HL-60 (cell line): ENCODE results near the gene PLPPR1.

Source experiments
- DNase-seq, 2 experiments: peaks; one replicate each; pipeline ENCODE4 v3.0.0-alpha.2; 2010 to 2020; ENCODE audit warnings: low read depth in 1 of 2, low spot score in 1 of 2
- H3K27ac ChIP-seq: fragments of 250-450 bp; sonication (Bioruptor Pico); replicated peaks from 2 replicates; pipeline ENCODE4 v1.5.1; 2020; ENCODE audit warnings: mild to moderate bottlenecking, moderate library complexity
- H3K27me3 ChIP-seq: fragments of 250-450 bp; sonication (Bioruptor Pico); 2 replicates; pipeline ENCODE4 v1.5.1; 2021; ENCODE audit warnings: mild to moderate bottlenecking, moderate library complexity; ENCODE audit not compliant: insufficient read depth, poor library complexity, severe bottlenecking
- H3K4me3 ChIP-seq: replicated peaks from 2 replicates; pipeline ENCODE4 v1.5.1; 2011; ENCODE audit warnings: mild to moderate bottlenecking, control low read depth, low read length; ENCODE audit not compliant: insufficient read depth
- GABPA ChIP-seq: IDR thresholded peaks from 2 replicates; pipeline ENCODE4 v1.6.1; 2012; ENCODE audit warnings: low read depth
- POLR2AphosphoS5 ChIP-seq: IDR thresholded peaks from 2 replicates; pipeline ENCODE4 v1.6.1; 2012; ENCODE audit warnings: low read depth
- SPI1 ChIP-seq: IDR thresholded peaks from 2 replicates; pipeline ENCODE4 v1.6.1; 2012; ENCODE audit warnings: low read depth, mild to moderate bottlenecking, borderline replicate concordance
- TF ChIP-seq, protein P1 (sequence below): IDR thresholded peaks from one replicate; pipeline ENCODE4 v1.5.1; 2011; ENCODE audit warnings: low read length, control low read depth, inconsistent platforms; ENCODE audit not compliant: insufficient read depth
- TF ChIP-seq, protein P2 (sequence below): IDR thresholded peaks from 2 replicates; pipeline ENCODE4 v1.6.1; 2012; ENCODE audit warnings: low read depth; ENCODE audit not compliant: insufficient replicate concordance

PLPPR1 gene

DNA sequence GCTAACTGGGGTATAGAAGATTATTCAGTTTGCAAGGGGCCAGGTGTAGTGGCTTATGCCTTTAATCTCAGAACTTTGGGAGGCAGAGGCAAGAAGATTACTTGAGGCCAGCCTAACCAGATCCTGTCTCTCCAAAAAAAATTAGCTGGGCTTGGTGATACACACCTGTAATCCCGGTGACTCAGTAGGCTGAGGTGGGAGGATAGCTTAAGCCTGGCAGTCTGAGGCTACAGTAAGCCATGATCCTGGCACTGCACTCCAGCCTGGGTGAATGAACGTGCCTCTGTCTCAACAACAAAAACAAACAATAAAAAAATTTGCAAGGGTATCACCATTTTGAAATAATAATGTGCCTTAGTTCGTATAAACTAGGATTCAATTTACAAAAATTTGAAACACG, 305.0 kb downstream of the PLPPR1 start:
- no peak overlapping the region for H3K4me3 ChIP-seq
- DNase-seq = no peak
- no peaks in the 10 kb centered on the region for H3K27me3 ChIP-seq
- H3K27ac ChIP-seq = no peak overlapping the region
- TF ChIP-seq, protein P1, sequence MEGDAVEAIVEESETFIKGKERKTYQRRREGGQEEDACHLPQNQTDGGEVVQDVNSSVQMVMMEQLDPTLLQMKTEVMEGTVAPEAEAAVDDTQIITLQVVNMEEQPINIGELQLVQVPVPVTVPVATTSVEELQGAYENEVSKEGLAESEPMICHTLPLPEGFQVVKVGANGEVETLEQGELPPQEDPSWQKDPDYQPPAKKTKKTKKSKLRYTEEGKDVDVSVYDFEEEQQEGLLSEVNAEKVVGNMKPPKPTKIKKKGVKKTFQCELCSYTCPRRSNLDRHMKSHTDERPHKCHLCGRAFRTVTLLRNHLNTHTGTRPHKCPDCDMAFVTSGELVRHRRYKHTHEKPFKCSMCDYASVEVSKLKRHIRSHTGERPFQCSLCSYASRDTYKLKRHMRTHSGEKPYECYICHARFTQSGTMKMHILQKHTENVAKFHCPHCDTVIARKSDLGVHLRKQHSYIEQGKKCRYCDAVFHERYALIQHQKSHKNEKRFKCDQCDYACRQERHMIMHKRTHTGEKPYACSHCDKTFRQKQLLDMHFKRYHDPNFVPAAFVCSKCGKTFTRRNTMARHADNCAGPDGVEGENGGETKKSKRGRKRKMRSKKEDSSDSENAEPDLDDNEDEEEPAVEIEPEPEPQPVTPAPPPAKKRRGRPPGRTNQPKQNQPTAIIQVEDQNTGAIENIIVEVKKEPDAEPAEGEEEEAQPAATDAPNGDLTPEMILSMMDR = no peak
- TF ChIP-seq GABPA = no peak
- TF ChIP-seq SPI1 = no peak
- TF ChIP-seq, protein P2, sequence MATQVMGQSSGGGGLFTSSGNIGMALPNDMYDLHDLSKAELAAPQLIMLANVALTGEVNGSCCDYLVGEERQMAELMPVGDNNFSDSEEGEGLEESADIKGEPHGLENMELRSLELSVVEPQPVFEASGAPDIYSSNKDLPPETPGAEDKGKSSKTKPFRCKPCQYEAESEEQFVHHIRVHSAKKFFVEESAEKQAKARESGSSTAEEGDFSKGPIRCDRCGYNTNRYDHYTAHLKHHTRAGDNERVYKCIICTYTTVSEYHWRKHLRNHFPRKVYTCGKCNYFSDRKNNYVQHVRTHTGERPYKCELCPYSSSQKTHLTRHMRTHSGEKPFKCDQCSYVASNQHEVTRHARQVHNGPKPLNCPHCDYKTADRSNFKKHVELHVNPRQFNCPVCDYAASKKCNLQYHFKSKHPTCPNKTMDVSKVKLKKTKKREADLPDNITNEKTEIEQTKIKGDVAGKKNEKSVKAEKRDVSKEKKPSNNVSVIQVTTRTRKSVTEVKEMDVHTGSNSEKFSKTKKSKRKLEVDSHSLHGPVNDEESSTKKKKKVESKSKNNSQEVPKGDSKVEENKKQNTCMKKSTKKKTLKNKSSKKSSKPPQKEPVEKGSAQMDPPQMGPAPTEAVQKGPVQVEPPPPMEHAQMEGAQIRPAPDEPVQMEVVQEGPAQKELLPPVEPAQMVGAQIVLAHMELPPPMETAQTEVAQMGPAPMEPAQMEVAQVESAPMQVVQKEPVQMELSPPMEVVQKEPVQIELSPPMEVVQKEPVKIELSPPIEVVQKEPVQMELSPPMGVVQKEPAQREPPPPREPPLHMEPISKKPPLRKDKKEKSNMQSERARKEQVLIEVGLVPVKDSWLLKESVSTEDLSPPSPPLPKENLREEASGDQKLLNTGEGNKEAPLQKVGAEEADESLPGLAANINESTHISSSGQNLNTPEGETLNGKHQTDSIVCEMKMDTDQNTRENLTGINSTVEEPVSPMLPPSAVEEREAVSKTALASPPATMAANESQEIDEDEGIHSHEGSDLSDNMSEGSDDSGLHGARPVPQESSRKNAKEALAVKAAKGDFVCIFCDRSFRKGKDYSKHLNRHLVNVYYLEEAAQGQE = no peak
- no peak for TF ChIP-seq POLR2AphosphoS5

DNA sequence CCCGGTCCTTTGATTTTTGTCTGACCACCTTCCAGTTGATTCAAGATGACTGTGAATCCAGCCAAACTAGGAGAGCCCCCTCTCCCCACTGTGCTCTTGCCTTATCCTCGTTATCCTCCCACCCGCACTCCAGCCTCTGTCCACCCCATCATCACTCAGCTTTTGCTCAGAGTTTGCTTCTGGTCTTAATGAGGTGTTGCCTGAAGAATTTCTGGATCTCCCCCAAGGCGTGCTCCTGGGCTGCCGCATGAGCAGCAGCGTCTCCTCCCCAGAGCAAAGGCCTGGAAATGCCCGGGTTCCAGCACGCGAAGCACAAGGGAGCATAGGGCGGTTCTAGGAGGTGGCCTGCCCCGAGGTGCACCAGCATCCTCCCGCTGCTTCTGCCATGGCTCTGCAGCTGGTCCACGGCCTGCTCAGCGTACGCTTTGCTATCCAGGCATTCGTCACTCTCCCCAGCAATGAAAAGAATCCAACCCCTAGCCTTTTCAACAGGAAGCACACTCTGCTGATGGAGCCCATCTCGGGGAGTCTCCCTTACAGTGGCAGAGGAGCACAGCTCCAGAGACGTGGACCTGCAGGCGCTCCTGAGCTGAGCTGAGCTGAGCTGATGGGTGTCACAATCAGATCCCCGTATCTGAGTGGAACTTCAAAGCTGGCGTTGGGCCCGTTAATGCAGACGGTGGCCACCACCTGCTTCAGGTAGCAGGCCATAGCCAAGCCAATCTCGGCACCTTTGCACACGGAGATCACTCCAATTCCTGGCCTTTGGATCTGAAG, 305.6 kb downstream of the PLPPR1 start:
- no peak overlapping the region for H3K4me3 ChIP-seq
- DNase-seq = no peak
- H3K27ac ChIP-seq = no peak overlapping the region
- H3K27me3 ChIP-seq = no peaks in the 10 kb centered on the region
- TF ChIP-seq GABPA (no peak), SPI1 (no peak), POLR2AphosphoS5 (no peak)
- TF ChIP-seq, protein P1 = no peak
- TF ChIP-seq, protein P2 = no peak

DNA sequence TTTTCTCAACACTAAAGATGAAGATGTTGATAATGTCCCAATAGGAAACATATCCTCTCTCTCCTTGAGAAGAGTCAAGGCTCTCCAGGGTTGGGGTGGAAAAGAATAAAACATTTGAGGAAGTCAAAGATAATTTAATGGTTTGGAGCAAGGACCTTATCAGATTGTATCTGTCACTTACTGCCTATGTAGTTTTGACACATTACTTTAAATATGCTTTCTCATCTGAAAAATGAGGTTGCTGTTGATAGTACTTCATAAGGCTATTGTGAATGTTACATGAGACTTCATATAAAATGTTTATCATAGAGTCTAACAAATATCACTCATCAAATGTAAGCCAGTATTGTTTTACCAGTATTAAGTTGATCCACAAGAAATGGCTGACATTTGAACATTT, 307.6 kb downstream of the PLPPR1 start:
- Histone ChIP-seq H3K27me3 (no peaks in the 10 kb centered on the region), H3K27ac (no peak overlapping the region), H3K4me3 (no peak overlapping the region)
- TF ChIP-seq, protein P1 = no peak
- no peak for TF ChIP-seq GABPA
- TF ChIP-seq SPI1 = no peak
- no peak for TF ChIP-seq POLR2AphosphoS5
- TF ChIP-seq, protein P2 = no peak
- no peak for DNase-seq
